GM21576 (cell line): Measurements from ENCODE around the gene CLEC2B.
"Not testable (repeated sequence)": the region's sequence is repeated elsewhere in the genome, so short reads cannot be mapped to it uniquely, and the experiment has no call there.

ENCODE experiments used
- ATAC-seq: cut with Tn5 transposase; IDR thresholded peaks from one replicate; pipeline ENCODE4 v1.9.1; 2021; ENCODE audit warnings: mild to moderate bottlenecking, moderate library complexity; ENCODE audit not compliant: unreplicated experiment

The CLEC2B gene

GRCh38 chr12:9869307-9870161 lies at the start of gene CLEC2B:
CLEC2B (minus strand) TSS chr12:9869354.
- peak; percentile 36 for ATAC-seq

DNA sequence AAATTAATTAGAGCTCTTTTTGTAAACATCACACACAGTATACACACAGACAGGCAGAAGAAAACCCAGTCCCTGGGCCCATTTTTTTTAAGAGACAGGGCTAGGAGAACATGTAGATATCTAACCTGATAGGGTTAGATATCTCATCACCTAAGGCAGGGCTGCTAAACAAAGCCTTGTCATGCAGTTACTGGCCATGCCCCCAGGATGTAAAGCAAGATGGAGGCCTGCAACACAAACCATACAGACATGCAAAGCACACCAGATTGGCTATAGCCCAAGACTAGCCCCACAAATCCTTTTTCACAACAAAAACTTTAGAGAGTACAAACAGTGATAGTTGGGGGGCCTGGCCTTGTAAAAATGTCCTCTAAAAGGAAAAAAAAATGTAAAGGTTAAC lies 42.6 kb upstream of the CLEC2B start:
- no peak for ATAC-seq

GRCh38 chr12:9910716-9911421 lies 41.7 kb upstream of the CLEC2B start:
- no peak for ATAC-seq

DNA sequence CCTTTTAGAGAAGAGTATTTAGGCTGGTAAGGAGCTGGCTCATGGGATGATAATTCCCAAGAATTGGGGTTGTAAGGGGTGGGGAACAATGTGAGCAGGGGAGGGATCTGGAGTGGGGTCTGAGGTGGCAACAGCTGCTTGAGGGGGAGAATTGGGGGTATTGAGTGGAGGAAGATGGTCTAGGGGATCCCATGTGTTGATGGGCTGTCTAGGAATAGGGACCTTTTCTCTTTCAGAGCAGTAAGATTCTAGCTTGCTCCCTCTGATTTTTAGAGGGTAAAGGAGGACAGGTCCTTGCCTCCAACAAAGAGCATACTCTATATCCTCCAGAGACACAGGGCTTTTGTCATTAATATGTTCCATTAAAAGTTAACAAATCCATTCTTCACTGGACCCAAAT lies 40.6 kb upstream of the CLEC2B start:
- no peak for ATAC-seq

DNA sequence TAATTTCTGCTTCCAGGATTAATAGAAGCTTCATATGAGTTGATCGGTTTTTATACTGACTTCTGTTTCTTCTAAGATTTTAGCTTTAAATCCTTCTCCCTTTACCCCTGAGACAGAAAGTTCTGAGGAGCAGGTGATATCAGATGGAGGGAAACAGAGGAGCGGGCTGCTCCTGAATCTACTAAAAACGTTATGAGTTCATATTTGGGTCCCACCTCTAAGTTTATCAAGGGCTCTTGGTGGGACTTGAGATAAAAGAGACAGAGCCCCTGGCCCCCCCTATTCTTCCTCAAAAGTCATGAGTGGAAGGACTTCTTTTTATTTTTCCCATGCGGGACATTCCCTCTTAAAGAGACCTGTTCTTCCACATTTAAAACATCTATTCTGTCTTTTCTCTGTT lies 39.2 kb upstream of the CLEC2B start:
- ATAC-seq, result no peak

- ATAC-seq, result no peak
Measured at GRCh38 chr12:9907769-9908168, 38.6 kb upstream of the CLEC2B start.

DNA sequence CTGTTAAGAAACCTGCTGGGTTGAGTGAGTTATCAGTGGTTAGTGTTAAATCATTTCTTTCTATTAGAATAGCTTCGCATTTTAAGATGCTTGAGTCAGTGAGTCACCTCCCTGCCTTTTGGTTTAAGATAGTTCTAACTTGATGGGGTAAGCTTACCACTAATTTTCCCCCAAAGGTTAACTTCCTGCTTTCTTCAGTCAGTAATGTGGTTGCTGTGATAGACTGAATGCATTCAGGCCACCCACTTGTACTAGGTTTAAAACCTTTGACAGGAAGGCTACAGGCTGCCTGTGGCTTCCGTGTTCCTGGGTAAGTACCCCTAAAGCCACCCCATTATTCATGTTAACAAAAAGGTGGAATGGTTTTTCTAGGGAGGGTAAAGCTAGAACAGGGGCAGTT lies 37.7 kb upstream of the CLEC2B start:
- ATAC-seq, result no peak

DNA sequence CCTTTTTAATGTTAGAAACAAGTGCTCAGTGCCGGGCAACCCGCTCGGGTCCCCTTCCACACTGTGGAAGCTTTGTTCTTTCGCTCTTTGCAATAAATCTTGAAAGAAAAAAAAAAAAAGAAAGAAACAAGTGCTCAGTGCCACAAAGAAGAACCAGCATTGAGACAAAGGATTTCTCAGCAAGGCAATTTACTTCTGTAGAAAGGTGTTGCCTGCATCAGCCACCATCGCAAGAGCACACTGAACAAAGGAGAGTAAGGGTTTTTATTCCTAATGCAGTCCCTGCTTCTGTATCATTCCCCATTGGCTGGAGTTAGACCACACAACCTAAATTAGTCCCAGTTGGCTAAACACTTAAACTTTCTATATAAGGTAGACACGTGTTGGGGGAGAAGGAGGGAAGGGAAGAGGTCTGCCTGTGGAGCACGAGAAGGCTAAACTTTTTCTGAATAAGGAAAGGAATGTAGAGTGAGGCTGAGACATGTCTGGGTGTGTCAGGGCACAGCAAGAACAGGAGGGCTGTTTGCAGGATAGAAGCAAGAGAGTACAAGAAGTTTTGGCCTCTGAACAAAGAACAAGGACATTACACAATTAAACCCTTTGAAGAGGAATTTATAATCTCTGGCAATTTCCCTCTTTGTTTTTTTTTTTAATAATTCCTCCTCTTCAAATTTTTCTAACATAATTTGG lies 33.5 kb upstream of the CLEC2B start:
- no peak for ATAC-seq

- ATAC-seq, result no peak
Measured at GRCh38 chr12:9900930-9901329, 31.8 kb upstream of the CLEC2B start.

DNA sequence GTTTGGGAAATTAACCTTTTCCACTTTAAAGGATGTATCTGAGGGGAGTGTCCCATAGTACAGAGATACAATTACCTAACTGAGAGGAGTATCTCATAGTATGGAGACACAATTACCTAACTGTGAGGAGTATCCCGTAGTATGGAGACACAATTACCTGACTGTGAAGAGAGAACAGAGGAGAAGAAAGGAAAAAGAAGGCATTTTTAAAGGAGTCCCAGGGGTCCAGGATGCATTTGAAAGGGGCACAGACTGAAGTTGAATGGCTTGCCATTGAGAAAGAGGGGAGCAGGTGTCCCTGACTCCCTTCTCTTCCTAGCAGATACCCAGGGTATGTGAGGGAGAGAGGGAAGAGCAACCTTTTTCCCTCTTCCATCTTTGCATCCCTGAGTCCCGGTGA lies 30.1 kb upstream of the CLEC2B start:
- no peak for ATAC-seq

GRCh38 chr12:9897535-9897934 lies 28.4 kb upstream of the CLEC2B start:
- ATAC-seq, result no peak

DNA sequence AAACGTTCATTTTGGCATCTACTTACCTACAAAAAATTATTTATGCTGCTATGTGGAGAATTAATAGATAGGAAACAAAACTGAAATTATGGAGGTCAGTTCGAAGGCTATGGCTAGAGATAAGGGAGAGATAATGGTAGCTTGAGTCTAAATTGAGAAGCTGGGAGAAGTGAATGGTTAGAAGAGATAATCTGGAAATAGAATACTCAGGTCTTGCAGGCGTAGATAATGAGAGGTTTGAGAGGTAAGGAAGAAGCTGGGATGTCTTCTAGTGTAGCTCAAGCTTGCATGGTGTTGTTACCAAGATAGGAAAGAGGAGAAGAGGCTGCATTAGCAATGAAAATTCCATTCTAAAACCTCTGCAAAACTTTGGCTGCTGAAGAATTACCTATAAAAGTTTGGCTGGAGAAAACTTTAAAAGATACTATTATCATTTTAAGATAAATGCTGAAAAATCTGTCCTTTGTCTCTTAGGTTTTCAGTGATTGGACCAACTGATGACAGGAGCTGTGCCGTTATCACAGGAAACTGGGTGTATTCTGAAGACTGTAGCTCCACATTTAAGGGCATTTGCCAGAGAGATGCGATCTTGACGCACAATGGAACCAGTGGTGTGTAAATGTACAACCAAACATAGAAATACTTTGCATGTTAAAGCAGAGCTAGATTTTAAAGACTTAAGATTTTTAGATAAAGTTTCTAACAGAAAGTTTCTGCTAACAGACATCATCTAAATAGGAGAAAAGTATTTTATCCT lies 26.2 kb upstream of the CLEC2B start:
- no peak for ATAC-seq

GRCh38 chr12:9888665-9889273 lies 19.6 kb upstream of the CLEC2B start:
- no peak for ATAC-seq

DNA sequence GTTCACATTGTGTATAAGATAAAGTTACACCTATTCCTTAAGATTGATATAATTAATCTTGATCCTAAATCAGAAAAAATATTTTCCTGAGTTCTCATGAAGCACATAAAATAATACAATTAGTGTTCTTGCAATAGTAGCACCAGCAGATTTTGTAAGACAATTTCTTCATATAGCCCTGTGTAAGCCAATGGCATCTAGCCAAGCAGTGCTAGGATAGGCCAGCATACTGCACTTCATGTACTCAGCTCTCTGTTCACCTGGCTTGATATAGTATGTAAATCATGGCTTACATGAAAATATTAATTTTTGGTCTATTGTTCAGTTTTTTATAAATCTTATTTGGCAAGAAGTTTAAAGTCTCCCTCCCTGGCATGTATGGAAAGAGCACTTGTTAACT lies 14.0 kb upstream of the CLEC2B start:
- no peak for ATAC-seq

- ATAC-seq, result no peak
Measured at GRCh38 chr12:9881988-9882387, 12.8 kb upstream of the CLEC2B start.

GRCh38 chr12:9881246-9881645 lies 12.1 kb upstream of the CLEC2B start, which contains the start of gene KLRF2:
KLRF2 (plus strand) TSS chr12:9881489; CDS start chr12:9881596, 107 bp downstream.
- no peak for ATAC-seq

DNA sequence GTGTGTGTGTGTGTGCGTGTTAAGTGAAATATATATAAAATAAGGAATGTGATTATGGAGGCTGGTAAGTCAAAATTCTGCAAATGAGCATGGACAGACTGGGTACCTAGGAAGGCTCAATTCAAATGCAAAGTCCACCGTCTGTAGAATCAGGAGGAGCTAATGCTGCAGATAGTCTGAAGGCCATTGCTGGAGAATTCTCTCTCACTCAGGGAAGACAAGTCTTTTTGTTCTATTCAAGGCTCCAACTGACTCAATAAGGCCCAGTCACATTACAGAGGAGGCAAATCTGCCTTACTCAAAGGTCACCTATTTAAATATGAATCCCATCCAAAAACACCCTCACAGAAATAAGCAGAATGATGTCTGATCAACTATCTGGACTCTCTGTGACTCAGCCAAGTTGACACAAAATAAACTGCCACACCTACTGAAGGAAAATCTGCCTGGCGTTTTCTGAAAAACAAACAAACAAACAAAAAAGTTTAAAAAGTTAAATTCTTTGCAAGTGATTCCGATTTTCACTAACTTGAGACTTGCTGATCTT lies 11.5 kb upstream of the CLEC2B start:
- ATAC-seq, result no peak

DNA sequence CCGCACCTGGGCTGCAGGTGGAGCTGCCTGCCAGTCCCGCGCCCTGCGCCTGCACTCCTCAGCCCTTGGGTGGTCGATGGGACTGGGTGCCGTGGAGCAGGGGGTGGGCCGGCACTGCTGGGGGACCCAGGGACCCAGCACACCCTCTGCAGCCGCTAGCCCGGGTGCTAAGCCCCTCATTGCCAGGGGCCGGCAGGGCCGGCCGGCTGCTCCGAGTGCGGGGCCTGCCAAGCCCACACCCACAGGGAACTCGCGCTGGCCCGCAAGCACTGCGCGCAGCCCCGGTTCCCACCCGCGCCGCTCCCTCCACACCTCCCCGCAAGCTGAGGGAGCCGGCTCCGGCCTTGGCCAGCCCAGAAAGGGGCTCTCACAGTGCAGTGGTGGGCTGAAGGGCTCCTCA lies 7.0 kb upstream of the CLEC2B start:
- not testable (repeated sequence) for ATAC-seq

DNA sequence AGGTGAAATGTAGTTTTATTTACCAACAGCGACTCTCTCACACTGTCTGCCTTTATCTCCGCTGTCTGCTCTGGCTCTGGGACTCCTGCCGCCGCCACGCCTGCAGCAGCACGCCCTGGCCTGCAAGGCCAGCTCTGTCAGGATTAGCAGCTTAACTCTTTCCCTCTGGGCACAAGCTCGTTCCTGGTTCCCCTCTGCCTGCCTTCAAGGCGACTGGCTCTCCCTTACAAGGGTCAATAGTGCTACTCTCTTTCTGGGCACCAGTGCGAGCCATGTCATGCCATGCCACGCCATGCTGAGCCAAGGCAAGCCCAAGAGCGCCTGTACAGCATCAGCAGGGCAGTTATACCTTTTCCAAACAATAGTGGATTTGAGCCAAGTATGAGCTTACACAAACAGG lies 3.6 kb upstream of the CLEC2B start:
- ATAC-seq, result no peak

- ATAC-seq, result no peak
Measured at GRCh38 chr12:9872162-9872561, 3.0 kb upstream of the CLEC2B start.
